HepG2 (cell line): Measurements from ENCODE around the gene STYK1. TPM values are rescaled to one million over a fixed set of nuclear protein-coding genes. Genes with fewer than 3 reads are reported as not detected.

Experiments
- ATAC-seq: fragments of 200-7000 bp; cut with Tn5 transposase; 3 replicates; pipeline ENCODE4 v1.9.1; 2020; ENCODE audit warnings: mild to moderate bottlenecking, moderate library complexity
- BruUV-seq: library from RNA; stranded (reverse); fragments of 400-500 nt; replicated peaks from 2 replicates; lab custom pipeline; 2021; lab: Mats Ljungman, UMichigan
- CTCF ChIA-PET: fragments of 300-600 bp; formaldehyde crosslinking; extraction: SDS; loops from one replicate; lab custom pipeline; 2021; ENCODE audit warnings: low total read pairs, inconsistent platforms, low intra/inter-chr PET ratio; lab: Yijun Ruan, JAX
- POLR2A ChIA-PET: fragments of 350-600 bp; sonication (Branson Sonifier 250); formaldehyde crosslinking; loops from one replicate; lab custom pipeline; 2020; ENCODE audit warnings: antibody characterized with exemption, inconsistent platforms; lab: Yijun Ruan, JAX
- DNase-seq: peaks from one replicate; pipeline ENCODE4 v3.0.0-alpha.2; 2015; ENCODE audit warnings: low spot score
- FAIRE-seq: peaks from 3 replicates; lab custom pipeline; 2011; peaks lifted over from hg19 to GRCh38; lab: Jason Lieb, UNC
- H2AFZ ChIP-seq: one replicate; pipeline ENCODE4 v1.6.1; 2011; ENCODE audit warnings: low read length, inconsistent platforms
- H3K27ac ChIP-seq: fragments of 300-600 bp; 3 replicates; pipeline ENCODE4 v1.8.0; 2011; ENCODE audit warnings: mixed run types, mild to moderate bottlenecking, mixed read lengths, low read length, inconsistent platforms; ENCODE audit not compliant: insufficient read depth; ENCODE audit errors: extremely low read length
- H3K27me3 ChIP-seq, 2 experiments: fragments of 200-600 bp in 1 of 2; 2 replicates in 1 of 2; 3 replicates in 1 of 2; pipeline versions ENCODE4 v1.6.0 to v1.8.0; 2011; ENCODE audit warnings: low read length in 2 of 2, mild to moderate bottlenecking in 2 of 2, moderate library complexity in 2 of 2, inconsistent platforms in 1 of 2; ENCODE audit not compliant: insufficient read depth in 2 of 2, control insufficient read depth in 1 of 2
- H3K36me3 ChIP-seq, 2 experiments: fragments of 200-600 bp in 1 of 2; replicated peaks in 1 of 2; 2 replicates in 1 of 2; 3 replicates in 1 of 2; pipeline versions ENCODE4 v1.5.1 to v1.8.0; 2011; ENCODE audit warnings: low read length in 2 of 2, inconsistent platforms in 1 of 2; ENCODE audit not compliant: insufficient read depth in 2 of 2, control insufficient read depth in 1 of 2
- H3K4me1 ChIP-seq: 2 replicates; pipeline ENCODE4 v1.5.1; 2012; ENCODE audit warnings: low read length, inconsistent platforms; ENCODE audit not compliant: insufficient read depth
- H3K4me2 ChIP-seq: 2 replicates; pipeline ENCODE4 v1.6.0; 2011; ENCODE audit warnings: low read depth, low read length, inconsistent platforms
- H3K4me3 ChIP-seq, 3 experiments: fragments of 200-600 bp in 1 of 3; sonication (generic), shearing (Covaris generic) in 1 of 3; replicated peaks in 1 of 3; 2 replicates each; pipeline ENCODE4 v1.5.1; 2011 to 2016; ENCODE audit warnings: low read length in 3 of 3, inconsistent platforms in 2 of 3, low read depth in 2 of 3, mild to moderate bottlenecking in 2 of 3, control low read depth in 1 of 3, mixed read lengths in 1 of 3; ENCODE audit not compliant: insufficient read depth in 1 of 3
- H3K79me2 ChIP-seq: one replicate; pipeline ENCODE4 v1.6.1; 2011; ENCODE audit warnings: low read length, inconsistent platforms; ENCODE audit not compliant: insufficient read depth
- H3K9ac ChIP-seq: 2 replicates; pipeline ENCODE4 v1.6.0; 2011; ENCODE audit warnings: mild to moderate bottlenecking, low read depth, low read length, inconsistent platforms; ENCODE audit not compliant: insufficient read depth
- H3K9me3 ChIP-seq: 2 replicates; pipeline ENCODE4 v1.5.1; 2012; ENCODE audit warnings: mild to moderate bottlenecking, low read length
- H4K20me1 ChIP-seq: 2 replicates; pipeline ENCODE4 v1.6.0; 2011; ENCODE audit warnings: inconsistent platforms, mild to moderate bottlenecking, low read length, moderate library complexity; ENCODE audit not compliant: insufficient read depth
- ATM ChIP-seq: fragments of 450-650 bp; IDR thresholded peaks from 2 replicates; pipeline ENCODE4 v1.7.1; 2017; ENCODE audit warnings: mild to moderate bottlenecking, borderline replicate concordance
- GPBP1L1 ChIP-seq: sonication (generic); formaldehyde crosslinking; IDR thresholded peaks from 2 replicates; pipeline ENCODE4 v1.5.0; 2020; ENCODE audit warnings: mild to moderate bottlenecking, missing genetic modification reagents
- HNRNPK ChIP-seq: fragments of 200-400 bp; formaldehyde crosslinking; IDR thresholded peaks from 2 replicates; pipeline ENCODE4 v1.6.1; 2018; ENCODE audit warnings: low read length, low read depth, moderate library complexity, mild to moderate bottlenecking; ENCODE audit not compliant: poor library complexity, severe bottlenecking
- IRF2 ChIP-seq: IDR thresholded peaks from 2 replicates; pipeline ENCODE4 v1.6.1; 2018; ENCODE audit warnings: missing genetic modification reagents, missing compliant biosample characterization
- KLF13 ChIP-seq: sonication (generic); formaldehyde crosslinking; IDR thresholded peaks from 2 replicates; pipeline ENCODE4 v1.4.0; 2020; ENCODE audit warnings: mild to moderate bottlenecking, missing genetic modification reagents
- MED8 ChIP-seq: sonication (generic); formaldehyde crosslinking; IDR thresholded peaks from 2 replicates; pipeline ENCODE4 v1.8.1; 2023; ENCODE audit warnings: mild to moderate bottlenecking, missing genetic modification reagents; ENCODE audit not compliant: insufficient replicate concordance
- MTF1 ChIP-seq: sonication (generic); formaldehyde crosslinking; IDR thresholded peaks from 2 replicates; pipeline ENCODE4 v1.5.0; 2020; ENCODE audit warnings: missing genetic modification reagents
- PITX1 ChIP-seq: sonication (generic); formaldehyde crosslinking; IDR thresholded peaks from 2 replicates; pipeline ENCODE4 v1.5.1; 2020; ENCODE audit warnings: mild to moderate bottlenecking, missing genetic modification reagents
- RAD21 ChIP-seq: fragments of 450-650 bp; formaldehyde crosslinking; IDR thresholded peaks from 2 replicates; pipeline ENCODE4 v1.5.0; 2020; ENCODE audit warnings: mild to moderate bottlenecking
- SSRP1 ChIP-seq: IDR thresholded peaks from 2 replicates; pipeline ENCODE4 v1.6.1; 2016; ENCODE audit warnings: control low read depth
- SYNCRIP ChIP-seq: fragments of 200-400 bp; formaldehyde crosslinking; IDR thresholded peaks from 2 replicates; pipeline ENCODE4 v1.6.1; 2018; ENCODE audit warnings: mild to moderate bottlenecking, low read depth, low read length; ENCODE audit not compliant: insufficient read depth
- TGIF2 ChIP-seq: IDR thresholded peaks from 2 replicates; pipeline ENCODE4 v1.6.1; 2016; ENCODE audit warnings: control low read depth, missing compliant biosample characterization
- ZBTB25 ChIP-seq: IDR thresholded peaks from 2 replicates; pipeline ENCODE4 v1.6.1; 2018; ENCODE audit warnings: missing genetic modification reagents
- ZMYM4 ChIP-seq: sonication (generic); formaldehyde crosslinking; IDR thresholded peaks from 2 replicates; pipeline ENCODE4 v1.8.1; 2023; ENCODE audit warnings: mild to moderate bottlenecking, missing genetic modification reagents
- ZNF12 ChIP-seq: sonication (generic); formaldehyde crosslinking; IDR thresholded peaks from 2 replicates; pipeline ENCODE4 v1.5.0; 2020; ENCODE audit warnings: missing genetic modification reagents
- ZNF256 ChIP-seq: sonication (generic); formaldehyde crosslinking; conservative IDR thresholded peaks from 2 replicates; pipeline ENCODE4 v1.4.0; 2020; ENCODE audit warnings: missing genetic modification reagents
- ZNF264 ChIP-seq: sonication (generic); formaldehyde crosslinking; IDR thresholded peaks from 2 replicates; pipeline ENCODE4 v1.4.0; 2020; ENCODE audit warnings: missing genetic modification reagents
- ZNF713 ChIP-seq: sonication (generic); formaldehyde crosslinking; IDR thresholded peaks from 2 replicates; pipeline ENCODE4 v1.4.0; 2020; ENCODE audit warnings: mild to moderate bottlenecking, missing genetic modification reagents
- ZNF768 ChIP-seq: sonication (generic); formaldehyde crosslinking; IDR thresholded peaks from 2 replicates; pipeline ENCODE4 v1.4.0; 2020; ENCODE audit warnings: missing genetic modification reagents
- WGBS: methylation state at CpG from one replicate; pipeline ENCODE4 v1.1.6; 2017; ENCODE audit warnings: low lambda C conversion rate; 5-methylcytosine and 5-hydroxymethylcytosine counted together
- in situ Hi-C: cut with HindIII; loops from 2 replicates; pipeline ENCODE4 v1.10.0; 2017; ENCODE audit warnings: low pct_unique_long_range_greater_than_20kb; ENCODE audit not compliant: extremely low pct_ligation_motif_present
- intact Hi-C: fragments of 100-400 bp; cut with micrococcal nuclease; formaldehyde crosslinking; loops from one replicate; pipeline ENCODE4 v1.10.0; 2022; ENCODE audit not compliant: unreplicated experiment
- polyA plus RNA-seq, 8 experiments: library from polyadenylated mRNA; depleted of rRNA in 3 of 8; stranded (reverse) in 7 of 8; unstranded in 1 of 8; fragments of >200 nt; fragmentation: Illumina TruSeq in 4 of 8; extraction: Trizol in 4 of 8; gene quantifications; 2 replicates each; pipeline versions ENCODE4 v1.2.1 to v1.2.3, GENCODE V29; 2011 to 2016; ENCODE audit warnings: low read depth in 4 of 8, missing spikeins in 1 of 8, mixed read lengths in 1 of 8; ENCODE audit not compliant: insufficient read depth in 1 of 8
- total RNA-seq, 5 experiments: library from RNA; depleted of rRNA; stranded (reverse); fragments of >200 nt; fragmentation: Illumina TruSeq; extraction: Trizol; gene quantifications; 2 replicates each; pipeline ENCODE4 v1.2.3, GENCODE V29; 2016; ENCODE audit warnings: low read depth in 1 of 5

Gene STYK1
- total and polyA plus RNA-seq, 2 of the 13 experiments (the other 11 are each of a cell fraction or from before 2014, with no cell fraction given): not detected

GRCh38 chr12:10718279-10718821, 44.5 kb upstream of the STYK1 start:
- intact Hi-C loops: no loop called here
- POLR2A ChIA-PET: no interaction called here
- Histone ChIP-seq H2AFZ (no peak overlapping the region), H3K4me1 (peaks cover 44% of the 10 kb centered on the region), H3K79me2 (peaks cover 64% of the 10 kb centered on the region), H3K9ac (no peak overlapping the region), H3K27me3 (no peaks in the 10 kb centered on the region; a peak in 1 of 5 replicates), H3K27ac (no peak overlapping the region), H3K4me3 (no peak overlapping the region), H3K4me2 (peak overlapping the region; percentile 14; the same call in 1 of the 2 replicates), H3K9me3 (no peaks in the 10 kb centered on the region), H3K36me3 (peaks cover 8 to 49% of the 10 kb centered on the region in 2 experiments), H4K20me1 (peaks cover 43% of the 10 kb centered on the region)
- FAIRE-seq (no peak), DNase-seq (no peak), ATAC-seq (no peak)
- 90% methylated on average over 4 of the region's 4 CpGs for WGBS
- no peak for TF ChIP-seq MTF1
- no peak for TF ChIP-seq ZMYM4 (CRISPR knock-in tag)
- no peak for TF ChIP-seq ZBTB25
- TF ChIP-seq HNRNPK: peak; percentile 25
- BruUV-seq: no TSS peak
- CTCF ChIA-PET: no interaction called here
- in situ Hi-C loops: no loop called here

- H3K9me3 ChIP-seq: no peaks in the 10 kb centered on the region
- in situ Hi-C loops: no loop called here
- no peak overlapping the region for H3K9ac ChIP-seq
- ATAC-seq (no peak), FAIRE-seq (no peak), DNase-seq (no peak)
- 100% methylated on average over 2 of the region's 2 CpGs for WGBS
- H3K4me1 ChIP-seq: peaks cover 44% of the 10 kb centered on the region
- H2AFZ ChIP-seq: no peak overlapping the region
- ChIA-PET CTCF (no interaction called here), POLR2A (no interaction called here)
- H4K20me1 ChIP-seq: peaks cover 43% of the 10 kb centered on the region
- TF ChIP-seq ZNF713 (CRISPR knock-in tag) (no peak), ZNF256 (no peak), PITX1 (no peak), TGIF2 (CRISPR knock-in tag) (no peak), ATM (no peak), ZNF12 (CRISPR knock-in tag) (no peak), ZNF264 (CRISPR knock-in tag) (no peak), SYNCRIP (no peak), KLF13 (CRISPR knock-in tag) (no peak), RAD21 (CRISPR knock-in tag) (no peak), SSRP1 (CRISPR knock-in tag) (no peak), IRF2 (CRISPR knock-in tag) (no peak), GPBP1L1 (CRISPR knock-in tag) (no peak), MED8 (CRISPR knock-in tag) (no peak), ZNF768 (no peak)
- BruUV-seq: no TSS peak
- H3K4me2 ChIP-seq: no peak overlapping the region
- H3K79me2 ChIP-seq: peaks cover 62% of the 10 kb centered on the region
- H3K27ac ChIP-seq: no peak overlapping the region
- intact Hi-C loops: no loop called here
- peaks cover 13 to 58% of the 10 kb centered on the region in 2 experiments for H3K36me3 ChIP-seq
- H3K27me3 ChIP-seq: no peaks in the 10 kb centered on the region; a peak in 1 of 5 replicates
- no peak overlapping the region for H3K4me3 ChIP-seq
Measured at GRCh38 chr12:10717410-10717809, 43.6 kb upstream of the STYK1 start.
